ENCODE data around the gene NLGN3.
"Not testable (repeated sequence)": the region's sequence is repeated elsewhere in the genome, so short reads cannot be mapped to it uniquely, and the experiment has no call there.

Gene NLGN3

GRCh38 chrX:71170660-71171059 is 26.0 kb downstream of the NLGN3 start:
- peak; percentile 3 for DNase-seq (ENCODE audit: low spot score)

GRCh38 chrX:71171110-71171801 is 26.6 kb downstream of the NLGN3 start:
- DNase-seq (ENCODE audit: low spot score) = peak; percentile 6

- no peak for DNase-seq (ENCODE audit: low spot score)
These were observed 28.8 kb downstream of the NLGN3 start for GRCh38 chrX:71173440-71173839.

GRCh38 chrX:71174795-71175194 is 30.2 kb downstream of the NLGN3 start:
- no peak for DNase-seq (ENCODE audit: low spot score)

GRCh38 chrX:71175531-71175930 is 30.9 kb downstream of the NLGN3 start:
- no peak for DNase-seq (ENCODE audit: low spot score)

- DNase-seq (ENCODE audit: low spot score) = no peak
These were observed 32.7 kb downstream of the NLGN3 start for GRCh38 chrX:71177327-71177726.

- peak; percentile 51 for DNase-seq (ENCODE audit: low spot score)
These were observed 34.3 kb downstream of the NLGN3 start for GRCh38 chrX:71178908-71179307.

- not testable (repeated sequence) for DNase-seq (ENCODE audit: low spot score)
These were observed 36.1 kb downstream of the NLGN3 start for GRCh38 chrX:71180579-71181265.

GRCh38 chrX:71181558-71181909 is 36.9 kb downstream of the NLGN3 start:
- DNase-seq (ENCODE audit: low spot score) = no peak

GRCh38 chrX:71181910-71182799 is 37.5 kb downstream of the NLGN3 start:
- DNase-seq (ENCODE audit: low spot score) = peak; percentile 82

GRCh38 chrX:71182871-71183270 is 38.2 kb downstream of the NLGN3 start:
- DNase-seq (ENCODE audit: low spot score) = no peak

GRCh38 chrX:71183341-71183740 is 38.7 kb downstream of the NLGN3 start:
- DNase-seq (ENCODE audit: low spot score) = no peak

GRCh38 chrX:71184092-71184491 is 39.5 kb downstream of the NLGN3 start:
- no peak for DNase-seq (ENCODE audit: low spot score)

- DNase-seq (ENCODE audit: low spot score) = no peak
These were observed 40.3 kb downstream of the NLGN3 start for GRCh38 chrX:71184803-71185495.

- DNase-seq (ENCODE audit: low spot score) = no peak
These were observed 46.6 kb downstream of the NLGN3 start for GRCh38 chrX:71191248-71191647.

- no peak for DNase-seq (ENCODE audit: low spot score)
These were observed 51.5 kb downstream of the NLGN3 start for GRCh38 chrX:71195964-71196649.

- DNase-seq (ENCODE audit: low spot score) = no peak
These were observed 53.4 kb downstream of the NLGN3 start for GRCh38 chrX:71198066-71198465.

GRCh38 chrX:71199252-71200008 is 54.8 kb downstream of the NLGN3 start:
- DNase-seq (ENCODE audit: low spot score) = no peak

- DNase-seq (ENCODE audit: low spot score) = no peak
These were observed 66.2 kb downstream of the NLGN3 start for GRCh38 chrX:71210816-71211215.

- DNase-seq (ENCODE audit: low spot score) = no peak
These were observed 67.9 kb downstream of the NLGN3 start for GRCh38 chrX:71212536-71212935.

- no peak for DNase-seq (ENCODE audit: low spot score)
These were observed 69.5 kb downstream of the NLGN3 start for GRCh38 chrX:71214152-71214551.

Measured in D341Med (cell line).